Activated CD4-positive, CD25-positive, alpha-beta regulatory T cell treated with anti-CD3 and anti-CD28 coated beads, Interleukin-2, amount 50 U/mL, for 72 hours (primary cell): ENCODE measurements around the gene WNT11.
A peak's percentile ranks its signal among the peaks of the same experiment; 100 is the strongest.

Experiments
- DNase-seq: peaks from one replicate; pipeline ENCODE4 v3.0.0; 2021

WNT11 gene

GRCh38 chr11:76170468-76170867, 35.8 kb downstream of the WNT11 start:
- no peak for DNase-seq

- DNase-seq = no peak
Measured at GRCh38 chr11:76169473-76169896, 36.8 kb downstream of the WNT11 start.

- no peak for DNase-seq
Measured at GRCh38 chr11:76167590-76167989, 38.7 kb downstream of the WNT11 start.

- no peak for DNase-seq
Measured at GRCh38 chr11:76166314-76166713, 40.0 kb downstream of the WNT11 start.

- DNase-seq = no peak
Measured at GRCh38 chr11:76164861-76165751, 41.2 kb downstream of the WNT11 start.

- no peak for DNase-seq
Measured at GRCh38 chr11:76164081-76164480, 42.2 kb downstream of the WNT11 start.

- DNase-seq = no peak
Measured at GRCh38 chr11:76163289-76163880, 42.9 kb downstream of the WNT11 start.

GRCh38 chr11:76162336-76163288, 43.7 kb downstream of the WNT11 start:
- no peak for DNase-seq

GRCh38 chr11:76161261-76161961, 44.9 kb downstream of the WNT11 start:
- no peak for DNase-seq

- no peak for DNase-seq
Measured at GRCh38 chr11:76160856-76161255, 45.4 kb downstream of the WNT11 start.

GRCh38 chr11:76159983-76160661, 46.2 kb downstream of the WNT11 start:
- DNase-seq = no peak

GRCh38 chr11:76159303-76159937, 46.9 kb downstream of the WNT11 start:
- no peak for DNase-seq

- no peak for DNase-seq
Measured at GRCh38 chr11:76158394-76159302, 47.7 kb downstream of the WNT11 start.

- DNase-seq = no peak
Measured at GRCh38 chr11:76157891-76158290, 48.4 kb downstream of the WNT11 start.

GRCh38 chr11:76156971-76157427, 49.3 kb downstream of the WNT11 start:
- DNase-seq = peak; percentile 23

GRCh38 chr11:76155500-76156227, 50.6 kb downstream of the WNT11 start:
- DNase-seq = no peak

GRCh38 chr11:76153571-76153923, 52.8 kb downstream of the WNT11 start:
- no peak for DNase-seq

- peak; percentile 27 for DNase-seq
Measured at GRCh38 chr11:76152741-76153570, 53.3 kb downstream of the WNT11 start.
